ENCODE data around the gene ASPSCR1. TPM values are rescaled to one million over a fixed set of nuclear protein-coding genes. Genes with fewer than 3 reads are reported as not detected.

Gene ASPSCR1
- total and polyA plus RNA-seq, 2 of the 13 experiments (the other 11 are each of a cell fraction or from before 2014, with no cell fraction given) = 274 to 314 TPM

DNA sequence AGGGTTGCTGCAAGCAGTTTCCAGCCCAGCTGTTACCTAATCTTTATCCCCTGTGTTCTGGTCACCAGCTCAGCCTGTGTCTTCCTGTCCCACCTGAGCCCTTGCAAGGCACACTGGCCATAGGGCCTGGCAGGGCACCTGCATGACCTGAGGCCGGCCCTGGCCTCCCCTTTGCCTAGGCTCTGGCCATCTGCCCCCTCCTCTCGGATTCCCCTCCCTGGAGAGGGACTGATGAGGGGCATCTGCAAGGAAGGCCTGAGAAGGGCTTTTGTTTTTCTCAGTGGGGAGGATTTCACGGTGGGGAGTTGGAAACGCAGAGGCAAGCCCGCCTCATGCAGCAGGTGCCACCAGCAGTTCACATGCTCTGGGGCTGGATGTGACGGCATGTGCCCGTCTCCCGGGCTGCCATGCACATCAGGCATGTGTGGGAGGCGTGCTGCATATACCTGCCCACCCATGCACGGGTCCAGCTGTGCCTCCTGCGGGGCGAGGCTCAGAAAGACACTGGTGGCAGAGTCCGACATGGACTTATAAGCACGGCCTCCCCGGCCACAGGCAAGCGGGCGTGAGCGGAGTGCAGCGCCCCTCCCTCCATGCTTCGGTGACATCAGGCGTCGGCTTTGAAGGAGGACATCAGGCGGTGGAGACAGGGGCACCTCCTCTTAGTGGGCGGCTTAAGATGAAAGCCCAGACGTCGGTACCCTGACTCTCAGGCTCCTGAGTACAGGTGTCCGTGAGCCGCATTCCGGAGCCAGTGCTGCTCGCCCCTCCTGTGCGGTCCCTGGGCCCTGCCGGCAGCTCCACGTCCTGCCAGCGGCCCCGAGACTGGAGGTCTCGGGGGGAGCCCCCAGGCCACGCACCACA, 16.5 kb downstream of the ASPSCR1 start (continued):
- TF ChIP-seq, protein P1, sequence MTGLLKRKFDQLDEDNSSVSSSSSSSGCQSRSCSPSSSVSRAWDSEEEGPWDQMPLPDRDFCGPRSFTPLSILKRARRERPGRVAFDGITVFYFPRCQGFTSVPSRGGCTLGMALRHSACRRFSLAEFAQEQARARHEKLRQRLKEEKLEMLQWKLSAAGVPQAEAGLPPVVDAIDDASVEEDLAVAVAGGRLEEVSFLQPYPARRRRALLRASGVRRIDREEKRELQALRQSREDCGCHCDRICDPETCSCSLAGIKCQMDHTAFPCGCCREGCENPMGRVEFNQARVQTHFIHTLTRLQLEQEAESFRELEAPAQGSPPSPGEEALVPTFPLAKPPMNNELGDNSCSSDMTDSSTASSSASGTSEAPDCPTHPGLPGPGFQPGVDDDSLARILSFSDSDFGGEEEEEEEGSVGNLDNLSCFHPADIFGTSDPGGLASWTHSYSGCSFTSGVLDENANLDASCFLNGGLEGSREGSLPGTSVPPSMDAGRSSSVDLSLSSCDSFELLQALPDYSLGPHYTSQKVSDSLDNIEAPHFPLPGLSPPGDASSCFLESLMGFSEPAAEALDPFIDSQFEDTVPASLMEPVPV (CRISPR knock-in tag; IDR thresholded peaks at IDR 0.05) = peak; percentile 69
- TF ChIP-seq, protein P2, sequence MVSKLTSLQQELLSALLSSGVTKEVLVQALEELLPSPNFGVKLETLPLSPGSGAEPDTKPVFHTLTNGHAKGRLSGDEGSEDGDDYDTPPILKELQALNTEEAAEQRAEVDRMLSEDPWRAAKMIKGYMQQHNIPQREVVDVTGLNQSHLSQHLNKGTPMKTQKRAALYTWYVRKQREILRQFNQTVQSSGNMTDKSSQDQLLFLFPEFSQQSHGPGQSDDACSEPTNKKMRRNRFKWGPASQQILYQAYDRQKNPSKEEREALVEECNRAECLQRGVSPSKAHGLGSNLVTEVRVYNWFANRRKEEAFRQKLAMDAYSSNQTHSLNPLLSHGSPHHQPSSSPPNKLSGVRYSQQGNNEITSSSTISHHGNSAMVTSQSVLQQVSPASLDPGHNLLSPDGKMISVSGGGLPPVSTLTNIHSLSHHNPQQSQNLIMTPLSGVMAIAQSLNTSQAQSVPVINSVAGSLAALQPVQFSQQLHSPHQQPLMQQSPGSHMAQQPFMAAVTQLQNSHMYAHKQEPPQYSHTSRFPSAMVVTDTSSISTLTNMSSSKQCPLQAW (CRISPR knock-in tag; IDR thresholded peaks at IDR 0.05) = peak; percentile 56; the same call in 1 of the 2 replicates
- no peak for TF ChIP-seq ZNF557 (CRISPR knock-in tag; IDR thresholded peaks at IDR 0.05)
- no peak for TF ChIP-seq ZNF672 (CRISPR knock-in tag; IDR thresholded peaks at IDR 0.05)
- TF ChIP-seq, protein P3, sequence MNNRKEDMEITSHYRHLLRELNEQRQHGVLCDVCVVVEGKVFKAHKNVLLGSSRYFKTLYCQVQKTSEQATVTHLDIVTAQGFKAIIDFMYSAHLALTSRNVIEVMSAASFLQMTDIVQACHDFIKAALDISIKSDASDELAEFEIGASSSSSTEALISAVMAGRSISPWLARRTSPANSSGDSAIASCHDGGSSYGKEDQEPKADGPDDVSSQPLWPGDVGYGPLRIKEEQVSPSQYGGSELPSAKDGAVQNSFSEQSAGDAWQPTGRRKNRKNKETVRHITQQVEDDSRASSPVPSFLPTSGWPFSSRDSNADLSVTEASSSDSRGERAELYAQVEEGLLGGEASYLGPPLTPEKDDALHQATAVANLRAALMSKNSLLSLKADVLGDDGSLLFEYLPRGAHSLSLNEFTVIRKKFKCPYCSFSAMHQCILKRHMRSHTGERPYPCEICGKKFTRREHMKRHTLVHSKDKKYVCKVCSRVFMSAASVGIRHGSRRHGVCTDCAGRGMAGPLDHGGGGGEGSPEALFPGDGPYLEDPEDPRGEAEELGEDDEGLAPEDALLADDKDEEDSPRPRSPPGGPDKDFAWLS (CRISPR knock-in tag; IDR thresholded peaks at IDR 0.05; ENCODE audit: borderline replicate concordance) = no peak
- TF ChIP-seq, protein P4, sequence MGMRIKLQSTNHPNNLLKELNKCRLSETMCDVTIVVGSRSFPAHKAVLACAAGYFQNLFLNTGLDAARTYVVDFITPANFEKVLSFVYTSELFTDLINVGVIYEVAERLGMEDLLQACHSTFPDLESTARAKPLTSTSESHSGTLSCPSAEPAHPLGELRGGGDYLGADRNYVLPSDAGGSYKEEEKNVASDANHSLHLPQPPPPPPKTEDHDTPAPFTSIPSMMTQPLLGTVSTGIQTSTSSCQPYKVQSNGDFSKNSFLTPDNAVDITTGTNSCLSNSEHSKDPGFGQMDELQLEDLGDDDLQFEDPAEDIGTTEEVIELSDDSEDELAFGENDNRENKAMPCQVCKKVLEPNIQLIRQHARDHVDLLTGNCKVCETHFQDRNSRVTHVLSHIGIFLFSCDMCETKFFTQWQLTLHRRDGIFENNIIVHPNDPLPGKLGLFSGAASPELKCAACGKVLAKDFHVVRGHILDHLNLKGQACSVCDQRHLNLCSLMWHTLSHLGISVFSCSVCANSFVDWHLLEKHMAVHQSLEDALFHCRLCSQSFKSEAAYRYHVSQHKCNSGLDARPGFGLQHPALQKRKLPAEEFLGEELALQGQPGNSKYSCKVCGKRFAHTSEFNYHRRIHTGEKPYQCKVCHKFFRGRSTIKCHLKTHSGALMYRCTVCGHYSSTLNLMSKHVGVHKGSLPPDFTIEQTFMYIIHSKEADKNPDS (CRISPR knock-in tag; IDR thresholded peaks at IDR 0.05) = no peak
- peak; percentile 9 for TF ChIP-seq CBX1 (IDR thresholded peaks at IDR 0.05; ENCODE audit: low read depth)
- TF ChIP-seq, protein P5, sequence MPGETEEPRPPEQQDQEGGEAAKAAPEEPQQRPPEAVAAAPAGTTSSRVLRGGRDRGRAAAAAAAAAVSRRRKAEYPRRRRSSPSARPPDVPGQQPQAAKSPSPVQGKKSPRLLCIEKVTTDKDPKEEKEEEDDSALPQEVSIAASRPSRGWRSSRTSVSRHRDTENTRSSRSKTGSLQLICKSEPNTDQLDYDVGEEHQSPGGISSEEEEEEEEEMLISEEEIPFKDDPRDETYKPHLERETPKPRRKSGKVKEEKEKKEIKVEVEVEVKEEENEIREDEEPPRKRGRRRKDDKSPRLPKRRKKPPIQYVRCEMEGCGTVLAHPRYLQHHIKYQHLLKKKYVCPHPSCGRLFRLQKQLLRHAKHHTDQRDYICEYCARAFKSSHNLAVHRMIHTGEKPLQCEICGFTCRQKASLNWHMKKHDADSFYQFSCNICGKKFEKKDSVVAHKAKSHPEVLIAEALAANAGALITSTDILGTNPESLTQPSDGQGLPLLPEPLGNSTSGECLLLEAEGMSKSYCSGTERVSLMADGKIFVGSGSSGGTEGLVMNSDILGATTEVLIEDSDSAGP (CRISPR knock-in tag; IDR thresholded peaks at IDR 0.05; ENCODE audit: borderline replicate concordance) = peak; percentile 79
- TF ChIP-seq KDM1A (CRISPR knock-in tag; IDR thresholded peaks at IDR 0.05) = no peak
- no peak for TF ChIP-seq TBX3 (IDR thresholded peaks at IDR 0.05; ENCODE audit: borderline replicate concordance)
- no peak for TF ChIP-seq PRPF4 (IDR thresholded peaks at IDR 0.05; ENCODE audit: low read depth, low read length, poor library complexity, severe bottlenecking)
- TF ChIP-seq, protein P6, sequence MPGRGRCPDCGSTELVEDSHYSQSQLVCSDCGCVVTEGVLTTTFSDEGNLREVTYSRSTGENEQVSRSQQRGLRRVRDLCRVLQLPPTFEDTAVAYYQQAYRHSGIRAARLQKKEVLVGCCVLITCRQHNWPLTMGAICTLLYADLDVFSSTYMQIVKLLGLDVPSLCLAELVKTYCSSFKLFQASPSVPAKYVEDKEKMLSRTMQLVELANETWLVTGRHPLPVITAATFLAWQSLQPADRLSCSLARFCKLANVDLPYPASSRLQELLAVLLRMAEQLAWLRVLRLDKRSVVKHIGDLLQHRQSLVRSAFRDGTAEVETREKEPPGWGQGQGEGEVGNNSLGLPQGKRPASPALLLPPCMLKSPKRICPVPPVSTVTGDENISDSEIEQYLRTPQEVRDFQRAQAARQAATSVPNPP (CRISPR knock-in tag; IDR thresholded peaks at IDR 0.05) = peak; percentile 82; the same call in 1 of the 2 replicates
- TF ChIP-seq CREB1 (IDR thresholded peaks at IDR 0.05) = no peak
- TF ChIP-seq CREB1 (CRISPR knock-in tag; IDR thresholded peaks at IDR 0.05) = no peak
- TF ChIP-seq PPARG (CRISPR knock-in tag; conservative IDR thresholded peaks at IDR 0.05) = no peak
- no peak for TF ChIP-seq PTBP1 (IDR thresholded peaks at IDR 0.05; ENCODE audit: low read depth, low read length, poor library complexity, severe bottlenecking)
- TF ChIP-seq ZNF468 (CRISPR knock-in tag; IDR thresholded peaks at IDR 0.05) = peak; percentile 20; the same call in 1 of the 2 replicates
